HG02610 (cell line): ENCODE results near the gene ORC1.

ENCODE experiments used
- ATAC-seq: cut with Tn5 transposase; IDR thresholded peaks from one replicate; pipeline ENCODE4 v1.9.1; 2021; ENCODE audit warnings: mild to moderate bottlenecking, moderate library complexity; ENCODE audit not compliant: unreplicated experiment

The ORC1 gene

DNA sequence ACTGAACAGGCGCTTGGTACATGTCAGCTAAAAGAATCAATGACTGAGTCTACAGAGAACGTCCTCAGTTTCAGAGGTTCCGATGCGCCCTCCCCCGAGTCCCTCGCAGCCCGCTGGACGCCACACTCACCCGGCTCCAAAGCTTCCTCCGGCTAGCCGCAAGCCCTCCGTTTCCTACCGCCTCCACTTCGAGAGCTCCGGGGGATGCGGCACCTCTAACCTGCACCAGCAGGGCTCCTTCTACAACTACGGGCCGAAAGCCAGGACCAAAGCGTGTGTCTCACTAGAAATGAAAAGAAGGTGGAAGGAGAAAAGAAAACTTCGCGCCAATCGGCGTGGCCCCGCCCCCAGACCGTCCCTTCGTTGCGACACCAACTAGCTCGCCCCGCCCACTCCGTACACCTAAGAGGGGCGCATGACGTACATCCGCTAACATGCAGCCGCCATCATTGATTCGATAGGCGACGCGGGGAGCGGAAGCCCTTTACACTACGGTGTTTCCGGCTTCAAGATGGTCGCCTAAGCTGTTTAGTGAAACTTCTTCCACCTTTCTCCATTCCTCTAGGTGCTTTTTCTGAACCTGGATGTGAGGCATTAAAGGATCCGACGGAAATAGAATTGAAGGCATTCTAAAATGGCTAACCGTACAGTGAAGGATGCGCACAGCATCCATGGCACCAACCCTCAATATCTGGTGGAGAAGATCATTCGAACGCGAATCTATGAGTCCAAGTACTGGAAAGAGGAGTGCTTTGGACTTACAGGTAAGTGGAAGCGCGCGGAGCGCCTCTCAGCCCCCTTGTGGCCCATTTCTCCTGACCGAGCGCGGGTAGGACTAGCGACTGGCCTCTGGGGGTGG is at the start of gene ORC1, which contains the start of gene PRPF38A:
ORC1 (minus strand) TSS at position 308 of the 859 bp plus-strand sequence. CDS start 2,200 bp downstream, outside the sequence.
PRPF38A (plus strand) TSS at position 487 of the 859 bp plus-strand sequence; CDS start at position 635, 148 bp downstream.
- peak; percentile 94 for ATAC-seq

DNA sequence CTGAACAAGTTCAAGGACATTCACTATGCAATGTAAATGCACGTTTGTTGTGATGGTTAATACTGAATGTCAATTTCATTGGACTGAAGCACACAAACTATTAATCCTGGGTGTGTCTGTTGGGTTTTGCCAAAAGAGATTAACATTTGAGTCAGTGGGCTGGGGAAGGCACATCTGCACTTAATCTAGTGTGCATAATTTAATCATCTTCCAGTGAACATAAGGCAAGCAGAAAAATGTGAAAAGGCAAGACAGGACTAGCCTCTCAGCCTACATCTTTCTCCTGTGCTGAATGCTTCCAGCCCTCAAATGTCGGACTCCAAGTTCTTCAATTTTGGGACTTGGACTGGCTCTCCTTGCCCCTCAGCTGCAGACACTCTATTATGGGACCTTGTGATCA is 40.2 kb upstream of the ORC1 start:
- ATAC-seq, result no peak

DNA sequence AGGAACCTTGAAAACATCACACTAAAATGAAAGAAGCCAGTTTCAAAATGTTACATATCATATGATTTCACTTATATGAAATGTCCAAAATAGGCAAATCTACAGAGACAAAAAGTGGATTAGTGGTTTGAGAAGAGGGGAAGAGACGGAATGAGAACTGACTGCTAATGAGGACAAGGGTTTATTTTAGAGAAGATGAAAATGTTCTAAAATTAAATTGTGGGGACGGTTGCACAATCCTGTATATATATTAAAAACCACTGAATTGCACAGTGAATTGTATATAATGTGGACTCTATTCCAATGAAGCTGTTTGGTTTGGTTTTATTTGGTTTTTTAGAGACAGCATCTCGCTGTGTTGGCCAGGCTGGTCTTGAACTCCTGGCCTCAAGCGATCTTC is 35.8 kb upstream of the ORC1 start:
- no peak for ATAC-seq

DNA sequence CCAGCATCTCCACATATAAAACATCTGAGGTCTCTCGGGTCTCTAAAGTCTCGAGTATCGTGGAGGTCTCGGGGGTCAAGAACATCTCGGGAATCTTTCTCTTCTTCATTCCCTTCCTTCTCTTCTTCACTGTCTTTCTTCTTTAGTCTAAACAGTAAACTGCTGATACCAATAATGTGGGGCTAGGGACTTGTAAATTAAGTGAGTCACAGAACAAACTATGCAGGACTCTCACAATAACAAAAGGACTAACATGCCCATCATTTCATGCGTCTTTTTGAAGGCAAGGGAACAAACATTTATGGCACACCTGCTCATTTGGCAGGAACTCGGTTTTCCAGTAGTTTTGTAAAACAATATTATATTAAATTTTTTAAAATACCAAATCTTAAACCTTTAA is 32.6 kb upstream of the ORC1 start:
- ATAC-seq, result no peak

DNA sequence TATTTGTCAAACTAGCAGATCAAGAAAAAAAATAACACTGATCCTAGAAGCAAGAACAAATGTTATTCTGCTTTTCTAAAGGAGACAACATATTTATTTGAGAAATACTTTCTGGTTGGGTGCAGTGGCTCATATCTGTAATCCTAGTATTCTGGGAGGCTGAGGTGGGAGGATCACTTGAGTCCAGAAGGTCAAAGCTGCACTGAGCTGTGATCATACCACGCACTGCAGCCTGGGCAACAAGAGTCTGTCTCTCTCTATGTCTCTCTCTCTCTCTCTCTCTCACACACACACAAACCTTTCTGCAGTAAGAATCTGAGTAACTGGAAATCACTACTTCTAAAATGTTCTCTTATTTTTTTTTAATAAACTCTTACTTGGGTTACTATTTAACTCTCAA is 31.4 kb upstream of the ORC1 start:
- no peak for ATAC-seq

DNA sequence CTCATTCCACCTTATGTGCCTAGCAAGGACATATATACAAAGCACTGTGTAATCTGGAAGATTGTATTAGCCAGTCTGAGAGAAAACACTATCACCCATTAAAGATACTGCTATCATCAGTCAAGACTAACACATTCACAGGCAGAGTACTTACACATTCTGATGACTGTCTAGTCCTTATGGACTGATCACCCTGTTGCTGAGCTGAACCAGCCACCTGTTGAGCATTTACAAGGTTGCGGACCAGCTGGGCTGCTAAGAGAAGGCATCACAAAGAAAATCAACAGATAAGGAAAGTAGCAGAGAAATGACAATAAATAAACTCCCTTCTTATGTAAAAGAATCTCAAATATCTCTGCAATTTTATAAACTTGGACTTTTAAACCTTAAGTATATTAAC is 31.0 kb upstream of the ORC1 start:
- ATAC-seq, result no peak

DNA sequence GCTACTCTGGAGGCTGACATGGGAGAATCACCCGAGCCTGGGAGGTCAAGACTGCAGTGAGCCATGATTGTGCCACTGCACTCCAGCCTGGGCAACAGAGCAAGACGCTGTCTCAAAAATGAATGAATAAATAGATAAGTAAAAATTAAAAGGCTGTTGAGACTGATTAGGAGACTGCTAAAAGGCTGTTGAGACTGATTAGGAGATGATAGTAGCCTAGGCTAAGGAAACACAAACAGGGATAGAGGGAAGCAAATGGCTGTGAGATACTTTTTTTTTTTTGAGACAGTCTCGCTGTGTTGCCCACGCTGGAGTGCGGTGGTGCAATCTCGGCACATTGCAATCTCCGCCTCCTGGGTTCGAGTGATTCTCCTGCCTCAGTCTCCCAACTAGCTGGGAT is 28.6 kb upstream of the ORC1 start:
- no peak for ATAC-seq

DNA sequence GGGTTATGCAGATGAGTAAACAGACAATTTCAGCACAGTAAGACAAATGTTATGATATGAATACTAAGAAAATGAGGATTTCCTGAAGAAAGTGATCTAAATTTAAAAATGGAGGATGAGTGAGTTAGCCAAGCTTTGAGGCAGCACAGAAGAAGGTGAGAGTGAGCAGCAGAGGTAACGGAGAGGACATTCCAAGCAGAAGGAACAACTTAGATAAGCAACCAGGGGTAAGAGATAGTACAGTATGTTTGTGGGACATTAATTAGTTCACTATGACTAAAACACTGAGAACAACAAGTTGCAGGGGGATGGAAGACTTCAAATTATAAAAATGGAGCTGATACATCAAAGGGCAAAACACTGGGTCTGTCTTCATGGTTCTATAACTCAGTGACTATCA is 22.9 kb upstream of the ORC1 start:
- no peak for ATAC-seq

DNA sequence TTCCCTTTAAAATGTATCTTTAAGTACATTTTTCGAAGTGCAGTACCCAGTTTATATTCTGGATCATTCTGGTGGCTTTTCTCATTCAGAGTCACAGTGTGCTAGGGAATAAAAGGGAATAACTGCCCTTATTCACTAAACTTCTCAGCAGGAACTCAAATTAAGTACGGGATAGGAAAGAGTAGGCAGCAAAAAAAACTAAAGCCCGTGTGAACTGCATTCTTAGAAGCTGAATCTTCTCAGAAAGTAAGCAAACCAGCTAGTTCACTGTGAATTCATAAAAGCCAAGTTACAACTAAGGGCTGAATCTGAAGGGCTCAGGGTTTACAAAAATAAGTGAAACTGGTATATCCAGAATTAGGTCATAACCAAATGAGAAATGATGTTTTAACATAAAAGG is 22.1 kb upstream of the ORC1 start:
- no peak for ATAC-seq

DNA sequence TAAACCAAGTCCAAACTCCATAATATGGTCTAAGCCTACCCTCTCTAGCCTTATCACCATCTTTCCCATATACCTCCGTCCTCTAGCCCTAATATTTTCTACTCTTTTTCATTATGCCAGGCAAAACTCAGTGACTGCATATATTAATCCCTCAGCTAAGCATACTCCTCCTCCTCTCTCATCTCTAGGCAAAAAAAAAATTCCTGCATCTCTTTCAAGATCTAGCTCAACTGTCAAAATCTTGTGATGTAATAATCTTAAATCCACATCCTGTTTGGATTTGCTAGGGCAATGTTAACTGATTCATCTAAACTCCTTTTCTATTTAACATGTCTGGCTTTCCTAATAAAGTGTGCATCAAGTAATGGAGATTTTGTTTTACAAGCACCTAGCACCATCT is 20.6 kb upstream of the ORC1 start:
- ATAC-seq, result no peak

DNA sequence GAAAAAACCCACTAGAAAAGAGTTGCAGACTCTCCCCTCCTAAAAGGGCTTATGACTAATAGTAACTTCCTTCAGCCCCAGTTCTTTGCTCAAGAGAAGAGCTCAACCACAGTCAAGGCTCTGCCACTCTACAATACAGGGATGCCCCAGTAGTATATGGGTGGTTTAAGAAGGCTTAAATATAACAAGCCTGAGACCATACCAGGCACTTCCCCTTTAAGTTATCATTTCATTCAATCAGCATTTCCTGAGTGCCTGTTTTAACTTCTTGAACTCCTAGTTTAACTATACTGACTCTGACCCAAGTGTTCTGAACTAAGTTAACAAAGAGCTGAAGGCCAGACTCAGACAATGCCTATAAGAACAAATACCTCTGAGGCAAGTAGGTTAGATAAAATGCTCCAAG is 20.0 kb upstream of the ORC1 start:
- ATAC-seq, result no peak

DNA sequence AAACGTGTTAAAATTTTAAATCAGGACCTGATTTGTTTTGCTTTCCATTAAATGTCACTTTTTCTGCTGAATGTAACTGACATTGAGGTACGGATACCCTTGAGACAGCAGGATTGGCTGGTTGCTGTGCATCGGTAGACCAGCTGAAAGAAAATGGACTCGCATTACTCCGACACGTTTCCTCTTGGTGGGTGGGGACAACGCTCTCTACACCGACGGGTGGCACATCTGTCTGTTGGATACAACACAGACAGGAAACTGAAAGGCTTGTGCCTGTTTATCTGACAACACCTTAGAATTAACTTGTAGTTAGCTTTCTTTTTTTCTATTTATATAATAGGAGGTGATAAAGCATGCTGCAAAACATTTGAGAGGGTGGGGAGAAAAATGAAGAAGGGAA is 19.5 kb upstream of the ORC1 start:
- no peak for ATAC-seq

DNA sequence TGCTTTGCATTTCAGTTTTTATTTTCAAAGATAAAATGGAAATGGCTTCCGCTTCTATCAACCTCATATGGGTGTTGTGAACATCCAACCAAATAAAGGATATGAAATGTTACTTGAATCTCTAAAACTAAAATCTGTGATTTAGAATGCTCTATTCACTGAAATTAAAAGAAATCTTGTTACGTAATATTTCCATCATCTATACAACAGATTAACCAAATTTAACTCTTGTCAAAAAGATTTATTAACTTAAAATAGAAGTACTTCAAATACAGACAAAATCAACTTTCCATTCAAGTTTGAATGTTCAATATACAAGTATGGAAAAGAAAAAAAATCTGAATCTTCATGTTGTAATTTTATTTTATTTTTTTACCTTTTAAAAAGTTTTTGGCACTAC is 18.8 kb upstream of the ORC1 start:
- no peak for ATAC-seq

DNA sequence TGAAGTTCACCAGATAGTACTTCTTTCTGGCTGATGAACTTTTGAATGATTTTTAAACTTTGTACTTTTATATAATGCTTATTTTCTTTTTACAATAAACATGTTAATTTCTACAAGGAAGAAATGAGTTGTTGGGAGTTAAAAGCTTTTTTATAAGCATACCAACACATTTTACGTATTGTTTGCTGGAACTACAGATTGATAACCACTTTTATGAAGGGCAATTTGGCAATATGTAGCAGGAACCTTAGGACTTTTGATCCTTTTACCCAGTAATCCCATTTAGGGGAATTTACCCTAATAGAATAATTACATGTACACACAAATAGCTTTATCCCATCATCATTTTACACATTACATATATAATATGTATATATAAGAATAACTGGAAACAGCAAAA is 16.5 kb upstream of the ORC1 start:
- ATAC-seq, result no peak

DNA sequence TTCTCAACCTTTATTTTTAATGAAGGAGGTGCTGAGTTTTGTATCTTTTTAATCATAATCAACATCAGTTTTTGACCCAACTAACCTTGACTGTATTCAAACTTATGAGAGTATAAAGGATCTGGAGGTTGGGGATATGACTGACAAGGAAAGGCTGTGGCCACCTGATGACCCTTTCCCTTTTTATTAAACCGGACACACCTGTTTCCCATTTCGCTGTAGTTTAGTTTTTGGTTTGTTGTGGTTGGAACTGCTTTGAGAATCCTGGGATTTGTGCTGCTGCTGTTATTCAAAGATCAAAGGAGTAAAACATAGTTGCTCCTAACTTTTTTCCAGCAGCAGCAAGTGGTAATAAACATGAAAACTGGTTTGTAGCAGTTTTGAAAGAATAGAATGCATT is 12.6 kb upstream of the ORC1 start:
- no peak for ATAC-seq

DNA sequence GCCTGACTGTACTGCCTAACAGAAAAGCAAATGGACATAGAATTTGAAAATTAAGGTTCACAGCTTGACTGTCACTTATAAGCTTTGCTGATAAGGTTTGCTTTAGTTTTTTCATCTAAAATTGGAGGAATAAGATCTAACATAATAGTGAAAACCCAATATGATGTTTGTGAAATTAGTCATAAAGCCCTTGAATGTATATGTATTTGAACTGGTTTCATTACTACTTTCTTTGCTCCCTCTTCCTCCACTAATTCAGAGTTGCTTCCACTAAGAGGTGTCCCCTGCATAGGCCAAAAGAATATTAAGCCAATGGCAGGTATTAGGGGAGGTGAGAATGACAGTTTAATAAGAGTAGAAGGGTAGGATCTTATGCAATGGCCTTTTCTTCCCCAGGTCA is 10.7 kb upstream of the ORC1 start:
- no peak for ATAC-seq

DNA sequence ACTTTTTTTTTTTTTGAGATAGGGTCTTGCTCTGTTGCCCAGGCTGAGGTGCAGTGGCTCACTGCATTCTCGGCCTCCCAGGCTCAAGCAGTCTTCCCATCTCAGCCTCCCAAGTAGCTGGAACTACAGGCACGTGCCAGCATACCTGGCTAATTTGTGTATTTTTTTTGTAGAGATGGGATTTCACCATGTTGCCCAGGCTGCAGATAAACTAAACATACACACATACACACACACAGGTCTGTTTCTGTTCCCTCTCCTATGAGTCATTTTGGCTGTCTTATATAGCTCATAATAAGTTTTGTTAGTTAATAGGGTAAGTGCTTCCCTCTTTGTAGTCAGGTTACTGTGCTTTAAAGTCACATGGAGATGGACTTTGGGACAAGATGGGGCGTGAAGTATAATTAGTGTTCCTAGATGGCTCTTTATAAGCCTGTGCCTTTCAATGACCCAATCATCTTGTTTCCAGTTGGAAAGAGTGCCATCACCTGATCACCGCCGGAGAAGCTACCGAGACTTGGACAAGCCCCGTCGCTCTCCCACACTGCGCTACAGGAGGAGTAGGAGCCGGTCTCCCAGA is 9.3 kb upstream of the ORC1 start:
- no peak for ATAC-seq

DNA sequence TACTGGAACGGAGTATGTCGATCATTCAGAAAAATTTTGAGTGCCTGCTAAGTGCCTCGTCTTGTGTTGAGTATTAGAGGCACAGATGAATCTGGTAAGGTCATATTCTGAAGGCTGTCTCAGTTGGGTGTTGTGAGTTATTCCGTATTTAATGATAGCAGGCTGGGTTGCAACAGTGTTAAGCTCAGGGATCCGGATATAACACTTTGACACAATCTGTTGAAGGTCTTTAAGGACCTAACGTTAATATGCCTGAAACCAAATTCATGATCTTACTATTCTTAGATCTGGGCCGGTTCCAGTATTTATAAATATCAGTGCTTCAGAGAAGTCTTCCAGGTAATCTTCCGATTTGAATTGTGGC is 734 bp upstream of the ORC1 start:
- ATAC-seq, result no peak

DNA sequence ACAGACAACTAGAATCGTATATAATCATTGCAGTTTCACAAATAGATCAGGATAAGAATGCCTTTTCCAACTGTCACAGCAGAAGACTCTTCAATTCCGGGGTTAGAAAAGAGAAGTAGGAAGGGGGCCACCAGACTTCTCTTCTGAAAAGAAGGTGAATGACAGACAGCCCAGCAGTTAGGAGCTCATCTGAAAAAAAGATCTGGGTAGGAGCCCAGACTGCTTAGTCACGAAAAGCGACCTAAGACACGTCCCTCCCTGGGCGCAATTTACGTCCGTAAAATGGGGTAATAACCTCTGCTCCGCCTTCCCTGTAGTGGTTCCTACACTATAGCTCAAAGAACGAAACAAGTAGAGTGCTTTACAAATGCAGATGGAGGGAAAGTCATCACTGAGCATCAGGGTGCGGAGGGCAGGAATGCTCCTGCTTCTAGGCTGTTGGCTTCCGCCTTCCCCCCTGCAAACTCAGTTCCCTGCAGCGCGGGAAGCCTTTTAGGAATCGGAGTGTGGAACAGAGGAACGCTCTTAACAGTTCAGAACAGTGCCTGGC is 582 bp downstream of the ORC1 start:
- ATAC-seq, result peak; percentile 28

DNA sequence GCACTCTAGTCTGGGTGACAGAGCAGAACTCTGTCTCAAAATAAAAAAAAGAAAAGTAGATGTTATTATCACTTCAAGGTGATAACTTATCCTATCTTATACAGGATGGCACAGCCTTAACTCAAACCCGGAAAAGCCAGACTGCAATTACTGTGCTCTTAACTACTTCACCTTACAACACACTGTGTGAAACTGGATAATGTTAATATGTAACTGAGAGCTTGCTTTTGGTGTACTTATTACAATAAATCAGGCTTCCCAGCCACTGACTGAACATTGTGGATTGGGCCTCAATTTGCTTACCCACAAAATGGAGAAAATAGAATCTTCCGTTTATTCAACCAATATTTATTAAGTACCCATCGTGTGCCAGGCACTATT is 1.4 kb downstream of the ORC1 start:
- ATAC-seq, result no peak

DNA sequence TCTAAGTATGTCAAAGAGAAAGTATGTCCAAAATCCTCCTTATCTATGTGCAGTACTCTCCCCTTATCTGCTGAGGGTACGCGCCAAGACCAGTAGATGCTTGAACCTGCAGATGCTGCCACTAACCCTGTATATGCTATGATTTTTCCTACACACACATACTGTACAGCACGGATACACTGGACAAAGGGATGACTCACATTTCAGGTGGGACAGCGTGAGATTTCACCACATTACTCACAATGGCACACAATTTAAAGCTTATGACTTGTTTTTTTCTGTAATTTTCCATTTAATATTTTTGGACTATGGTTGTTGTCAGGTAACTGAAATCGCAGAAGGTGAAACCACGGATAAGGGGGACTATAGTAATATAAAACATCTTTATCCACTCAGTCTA is 4.1 kb downstream of the ORC1 start:
- ATAC-seq, result no peak

DNA sequence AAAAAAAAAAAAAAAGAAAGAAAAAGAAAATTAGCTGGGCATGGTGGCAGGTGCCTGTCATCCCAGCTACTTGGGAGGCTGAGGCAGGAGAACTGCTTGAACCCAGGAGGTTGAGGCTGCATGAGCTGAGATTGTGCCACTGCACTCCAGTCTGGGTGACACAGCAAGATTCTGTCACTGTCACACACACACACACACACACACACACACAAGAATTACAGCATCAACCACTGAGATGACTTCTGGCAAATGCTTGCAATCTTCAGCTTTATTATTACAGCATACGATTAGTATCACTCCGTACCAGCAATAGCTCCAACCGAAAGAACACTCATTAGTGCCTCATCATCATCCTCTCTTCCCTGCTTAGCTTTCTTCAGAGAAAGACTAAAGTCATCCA is 4.6 kb downstream of the ORC1 start:
- ATAC-seq, result no peak
